ENCODE measurements around the gene CXCR2. TPM values are rescaled to one million over a fixed set of nuclear protein-coding genes. Genes with fewer than 3 reads are reported as not detected.

Gene CXCR2
- total RNA-seq, 2 experiments from 2014 or later = not detected

- no peak overlapping the region for H3K4me2 ChIP-seq (ENCODE audit: low read length)
- H3K79me2 ChIP-seq (ENCODE audit: insufficient read depth, low read depth, low read length) = no peaks in the 10 kb centered on the region
- POLR2A ChIA-PET = interaction anchor here (0.7 kb wide), 1 partner anchor 21 kb away, joined by 3 read pairs; no protein-coding TSS in a partner anchor
- H3K36me3 ChIP-seq (ENCODE audit: insufficient read depth, low read length) = no peaks in the 10 kb centered on the region
- H2AFZ ChIP-seq (ENCODE audit: low read length) = no peak overlapping the region
- no peaks in the 10 kb centered on the region for H3K9me3 ChIP-seq (ENCODE audit: low read length)
- TF ChIP-seq CTCF (conservative IDR thresholded peaks at IDR 0.05; ENCODE audit: low read length) = no peak
- no peak for TF ChIP-seq EZH2phosphoT487 (IDR thresholded peaks at IDR 0.05; ENCODE audit: borderline replicate concordance, low read depth, low read length)
- H3K9me2 ChIP-seq (ENCODE audit: insufficient read depth, low read length) = no peaks in the 10 kb centered on the region
- DNase-seq (ENCODE audit: low spot score) = no peak
- no peak overlapping the region for H3K27ac ChIP-seq (ENCODE audit: low read depth, low read length, poor library complexity, severe bottlenecking)
- H3K4me3 ChIP-seq (ENCODE audit: low read depth, low read length, poor library complexity, severe bottlenecking) = no peak overlapping the region
- peaks cover 14% of the 10 kb centered on the region for H3K4me1 ChIP-seq (ENCODE audit: insufficient read depth, low read length, poor library complexity, severe bottlenecking)
- no TSS peak for BruUV-seq (replicated peaks)
- CTCF ChIA-PET (ENCODE audit: unreplicated experiment) = interaction anchor here (0.6 kb wide), 1 partner anchor 579 kb away, joined by 8 read pairs; the partner anchor contains the start of genes BCS1L and ZNF142
- H4K20me1 ChIP-seq (ENCODE audit: insufficient read depth, low read length) = no peaks in the 10 kb centered on the region
- intact Hi-C loops (cut with micrococcal nuclease; ENCODE audit: unreplicated experiment) = no loop called here
Observed at GRCh38 chr2:218079943-218080913, 45.6 kb upstream of the CXCR2 start.

GRCh38 chr2:218081063-218081462 lies 44.8 kb upstream of the CXCR2 start:
- Histone ChIP-seq H3K79me2 (ENCODE audit: insufficient read depth, low read depth, low read length) (no peaks in the 10 kb centered on the region), H3K9me3 (ENCODE audit: low read length) (no peaks in the 10 kb centered on the region), H3K36me3 (ENCODE audit: insufficient read depth, low read length) (no peaks in the 10 kb centered on the region), H3K27ac (ENCODE audit: low read depth, low read length, poor library complexity, severe bottlenecking) (no peak overlapping the region), H3K4me2 (ENCODE audit: low read length) (peak overlapping the region; percentile 46), H3K9me2 (ENCODE audit: insufficient read depth, low read length) (no peaks in the 10 kb centered on the region), H2AFZ (ENCODE audit: low read length) (peak overlapping the region; percentile 23; the same call in 1 of the 2 replicates), H4K20me1 (ENCODE audit: insufficient read depth, low read length) (no peaks in the 10 kb centered on the region), H3K4me3 (ENCODE audit: low read depth, low read length, poor library complexity, severe bottlenecking) (no peak overlapping the region), H3K4me1 (ENCODE audit: insufficient read depth, low read length, poor library complexity, severe bottlenecking) (peaks cover 14% of the 10 kb centered on the region)
- ChIA-PET POLR2A (interaction anchor here (0.7 kb wide), 1 partner anchor 20 kb away, joined by 3 read pairs; no protein-coding TSS in a partner anchor), CTCF (ENCODE audit: unreplicated experiment) (interaction anchor here (0.6 kb wide), 1 partner anchor 872 kb away, joined by 3 read pairs; no protein-coding TSS in a partner anchor)
- BruUV-seq (replicated peaks) = no TSS peak
- intact Hi-C loops (cut with micrococcal nuclease; ENCODE audit: unreplicated experiment) = no loop called here
- TF ChIP-seq EZH2phosphoT487 (IDR thresholded peaks at IDR 0.05; ENCODE audit: borderline replicate concordance, low read depth, low read length) = no peak
- DNase-seq (ENCODE audit: low spot score) = peak; percentile 59

GRCh38 chr2:218081695-218082094 lies 44.1 kb upstream of the CXCR2 start:
- Histone ChIP-seq H3K9me3 (ENCODE audit: low read length) (0 out of 2 replicates have a peak, but pooled peaks cover 5% of the 10 kb centered on the region), H3K27ac (ENCODE audit: low read depth, low read length, poor library complexity, severe bottlenecking) (no peak overlapping the region), H3K4me3 (ENCODE audit: low read depth, low read length, poor library complexity, severe bottlenecking) (no peak overlapping the region), H3K4me1 (ENCODE audit: insufficient read depth, low read length, poor library complexity, severe bottlenecking) (peaks cover 14% of the 10 kb centered on the region), H3K79me2 (ENCODE audit: insufficient read depth, low read depth, low read length) (no peaks in the 10 kb centered on the region), H3K9me2 (ENCODE audit: insufficient read depth, low read length) (no peaks in the 10 kb centered on the region), H3K36me3 (ENCODE audit: insufficient read depth, low read length) (no peaks in the 10 kb centered on the region), H3K4me2 (ENCODE audit: low read length) (peak overlapping the region; percentile 46), H2AFZ (ENCODE audit: low read length) (peak overlapping the region; percentile 23; the same call in 1 of the 2 replicates), H4K20me1 (ENCODE audit: insufficient read depth, low read length) (no peaks in the 10 kb centered on the region)
- no TSS peak for BruUV-seq (replicated peaks)
- ChIA-PET POLR2A (interaction anchor here (1.2 kb wide), 1 partner anchor 8 kb away, joined by 4 read pairs; no protein-coding TSS in a partner anchor), CTCF (ENCODE audit: unreplicated experiment) (interaction anchor here (0.6 kb wide), 1 partner anchor 871 kb away, joined by 3 read pairs; no protein-coding TSS in a partner anchor)
- intact Hi-C loops (cut with micrococcal nuclease; ENCODE audit: unreplicated experiment) = no loop called here
- TF ChIP-seq CTCF (conservative IDR thresholded peaks at IDR 0.05; ENCODE audit: low read length) (no peak), EZH2phosphoT487 (IDR thresholded peaks at IDR 0.05; ENCODE audit: borderline replicate concordance, low read depth, low read length) (no peak)
- no peak for DNase-seq (ENCODE audit: low spot score)

Data from OCI-LY7 (cell line).